ENCODE results near the gene SLC44A5.

SLC44A5 gene

GRCh38 chr1:75475696-75476095 is 135.2 kb downstream of the SLC44A5 start:
- Histone ChIP-seq H3K27me3 (ENCODE audit: insufficient read depth, low read length) (no peaks in the 10 kb centered on the region), H4K20me1 (ENCODE audit: insufficient read depth, low read length) (no peaks in the 10 kb centered on the region), H3K4me3 (ENCODE audit: low read depth, low read length, poor library complexity, severe bottlenecking) (no peak overlapping the region), H2AFZ (ENCODE audit: low read length) (no peak overlapping the region), H3K4me1 (ENCODE audit: insufficient read depth, low read length, severe bottlenecking) (no peaks in the 10 kb centered on the region), H3K79me2 (ENCODE audit: insufficient read depth, low read length) (no peaks in the 10 kb centered on the region), H3K36me3 (ENCODE audit: insufficient read depth, low read length) (no peaks in the 10 kb centered on the region), H3F3A (ENCODE audit: insufficient read depth, low read length) (no peaks in the 10 kb centered on the region), H3K9me2 (ENCODE audit: low read depth, low read length) (no peaks in the 10 kb centered on the region), H3K9ac (ENCODE audit: low read length) (no peak overlapping the region), H3K27ac (ENCODE audit: low read depth, low read length, poor library complexity, severe bottlenecking) (no peak overlapping the region), H3K4me2 (ENCODE audit: low read length) (no peak overlapping the region), H3K9me3 (ENCODE audit: low read length) (no peaks in the 10 kb centered on the region)
- TF ChIP-seq EZH2 (IDR thresholded peaks at IDR 0.05; ENCODE audit: borderline replicate concordance, low read length): no peak
- no peak for TF ChIP-seq CTCF (IDR thresholded peaks at IDR 0.05; ENCODE audit: low read length)

- H3K36me3 ChIP-seq (ENCODE audit: insufficient read depth, low read length): no peaks in the 10 kb centered on the region
- no peaks in the 10 kb centered on the region for H3K79me2 ChIP-seq (ENCODE audit: insufficient read depth, low read length)
- no peaks in the 10 kb centered on the region for H4K20me1 ChIP-seq (ENCODE audit: insufficient read depth, low read length)
- TF ChIP-seq CTCF (IDR thresholded peaks at IDR 0.05; ENCODE audit: low read length): no peak
- TF ChIP-seq EZH2 (IDR thresholded peaks at IDR 0.05; ENCODE audit: borderline replicate concordance, low read length): no peak
- no peak overlapping the region for H3K27ac ChIP-seq (ENCODE audit: low read depth, low read length, poor library complexity, severe bottlenecking)
- no peaks in the 10 kb centered on the region for H3K27me3 ChIP-seq (ENCODE audit: insufficient read depth, low read length)
- no peaks in the 10 kb centered on the region for H3K9me3 ChIP-seq (ENCODE audit: low read length)
- H3K4me3 ChIP-seq (ENCODE audit: low read depth, low read length, poor library complexity, severe bottlenecking): no peak overlapping the region
- no peak overlapping the region for H3K4me2 ChIP-seq (ENCODE audit: low read length)
- no peak overlapping the region for H2AFZ ChIP-seq (ENCODE audit: low read length)
- no peaks in the 10 kb centered on the region for H3K4me1 ChIP-seq (ENCODE audit: insufficient read depth, low read length, severe bottlenecking)
- no peak overlapping the region for H3K9ac ChIP-seq (ENCODE audit: low read length)
- H3F3A ChIP-seq (ENCODE audit: insufficient read depth, low read length): no peaks in the 10 kb centered on the region
- no peaks in the 10 kb centered on the region for H3K9me2 ChIP-seq (ENCODE audit: low read depth, low read length)
These were observed 137.8 kb downstream of the SLC44A5 start for GRCh38 chr1:75472971-75473603.

GRCh38 chr1:75472089-75472970 is 138.6 kb downstream of the SLC44A5 start:
- H3K9me2 ChIP-seq (ENCODE audit: low read depth, low read length): no peaks in the 10 kb centered on the region
- H3K36me3 ChIP-seq (ENCODE audit: insufficient read depth, low read length): no peaks in the 10 kb centered on the region
- H3K27ac ChIP-seq (ENCODE audit: low read depth, low read length, poor library complexity, severe bottlenecking): no peak overlapping the region
- H3K9ac ChIP-seq (ENCODE audit: low read length): no peak overlapping the region
- no peak overlapping the region for H2AFZ ChIP-seq (ENCODE audit: low read length)
- no peaks in the 10 kb centered on the region for H3K9me3 ChIP-seq (ENCODE audit: low read length)
- H3K4me3 ChIP-seq (ENCODE audit: low read depth, low read length, poor library complexity, severe bottlenecking): no peak overlapping the region
- no peaks in the 10 kb centered on the region for H3F3A ChIP-seq (ENCODE audit: insufficient read depth, low read length)
- no peaks in the 10 kb centered on the region for H4K20me1 ChIP-seq (ENCODE audit: insufficient read depth, low read length)
- H3K4me2 ChIP-seq (ENCODE audit: low read length): no peak overlapping the region
- H3K4me1 ChIP-seq (ENCODE audit: insufficient read depth, low read length, severe bottlenecking): no peaks in the 10 kb centered on the region
- no peaks in the 10 kb centered on the region for H3K27me3 ChIP-seq (ENCODE audit: insufficient read depth, low read length)
- no peaks in the 10 kb centered on the region for H3K79me2 ChIP-seq (ENCODE audit: insufficient read depth, low read length)
- TF ChIP-seq CTCF (IDR thresholded peaks at IDR 0.05; ENCODE audit: low read length) (no peak), EZH2 (IDR thresholded peaks at IDR 0.05; ENCODE audit: borderline replicate concordance, low read length) (no peak)

All from OCI-LY1 (cell line).